HepG2 (cell line): ENCODE results near the gene PPP1R15A. TPM values are rescaled to one million over a fixed set of nuclear protein-coding genes. Genes with fewer than 3 reads are reported as not detected.

Source experiments
- CREM ChIP-seq, 2 experiments: sonication (generic) in 1 of 2; formaldehyde crosslinking in 1 of 2; IDR thresholded peaks; 2 replicates each; pipeline versions ENCODE4 v1.4.0 to v1.6.1; 2016 to 2020; ENCODE audit warnings: antibody characterized with exemption in 1 of 2, mild to moderate bottlenecking in 1 of 2, missing genetic modification reagents in 1 of 2
- CTCF ChIP-seq: sonication (generic); formaldehyde crosslinking; IDR thresholded peaks from 2 replicates; pipeline ENCODE4 v1.5.0; 2020; ENCODE audit warnings: mild to moderate bottlenecking, missing genetic modification reagents, moderate library complexity
- DPF2 ChIP-seq: sonication (generic); formaldehyde crosslinking; IDR thresholded peaks from 2 replicates; pipeline ENCODE4 v1.4.0; 2020; ENCODE audit warnings: mild to moderate bottlenecking, low read depth, missing genetic modification reagents, borderline replicate concordance
- HINFP ChIP-seq: sonication (generic); formaldehyde crosslinking; IDR thresholded peaks from 2 replicates; pipeline ENCODE4 v1.4.0; 2020; ENCODE audit warnings: low read depth, mild to moderate bottlenecking, missing genetic modification reagents
- HOXD1 ChIP-seq: sonication (generic); formaldehyde crosslinking; IDR thresholded peaks from 2 replicates; pipeline ENCODE4 v1.5.0; 2020; ENCODE audit warnings: missing genetic modification reagents
- MBD4 ChIP-seq: IDR thresholded peaks from 2 replicates; pipeline ENCODE4 v1.6.1; 2012; ENCODE audit warnings: low read length, inconsistent platforms, borderline replicate concordance
- MIER3 ChIP-seq: IDR thresholded peaks from 2 replicates; pipeline ENCODE4 v1.6.1; 2016; ENCODE audit warnings: missing compliant biosample characterization, borderline replicate concordance
- MYPOP ChIP-seq: sonication (generic); formaldehyde crosslinking; IDR thresholded peaks from 2 replicates; pipeline ENCODE4 v1.8.1; 2023; ENCODE audit warnings: mild to moderate bottlenecking, moderate library complexity, missing genetic modification reagents
- PHF21A ChIP-seq: sonication (generic); formaldehyde crosslinking; IDR thresholded peaks from 2 replicates; pipeline ENCODE4 v1.5.0; 2020; ENCODE audit warnings: mild to moderate bottlenecking, missing genetic modification reagents
- PRDM10 ChIP-seq: sonication (generic); formaldehyde crosslinking; IDR thresholded peaks from 2 replicates; pipeline ENCODE4 v1.4.0; 2020; ENCODE audit warnings: low read depth, missing genetic modification reagents
- PRPF4 ChIP-seq: fragments of 200-400 bp; formaldehyde crosslinking; IDR thresholded peaks from 2 replicates; pipeline ENCODE4 v1.6.1; 2016; ENCODE audit warnings: low read length, low read depth; ENCODE audit not compliant: poor library complexity, severe bottlenecking
- SETDB1 ChIP-seq: sonication (generic); formaldehyde crosslinking; IDR thresholded peaks from 2 replicates; pipeline ENCODE4 v1.5.1; 2020; ENCODE audit warnings: missing genetic modification reagents, mild to moderate bottlenecking, borderline replicate concordance
- SP1 ChIP-seq, 2 experiments: fragments of 450-650 bp in 1 of 2; sonication (generic) in 1 of 2; formaldehyde crosslinking in 1 of 2; IDR thresholded peaks; 2 replicates each; pipeline versions ENCODE4 v1.4.0 to v1.6.1; 2016 to 2020; ENCODE audit warnings: missing genetic modification reagents in 1 of 2
- THAP7 ChIP-seq: sonication (generic); formaldehyde crosslinking; IDR thresholded peaks from 2 replicates; pipeline ENCODE4 v1.8.1; 2023; ENCODE audit warnings: mild to moderate bottlenecking, missing genetic modification reagents
- WIZ ChIP-seq: sonication (generic); formaldehyde crosslinking; IDR thresholded peaks from 2 replicates; pipeline ENCODE4 v1.5.1; 2020; ENCODE audit warnings: mild to moderate bottlenecking, missing genetic modification reagents
- ZNF224 ChIP-seq: sonication (generic); formaldehyde crosslinking; IDR thresholded peaks from 2 replicates; pipeline ENCODE4 v1.5.0; 2020; ENCODE audit warnings: mild to moderate bottlenecking, missing genetic modification reagents
- ZNF275 ChIP-seq: sonication (generic); formaldehyde crosslinking; IDR thresholded peaks from 2 replicates; pipeline ENCODE4 v1.8.0; 2022; ENCODE audit warnings: missing genetic modification reagents, mild to moderate bottlenecking, inconsistent platforms, borderline replicate concordance
- polyA plus RNA-seq, 8 experiments: library from polyadenylated mRNA; depleted of rRNA in 3 of 8; stranded (reverse) in 7 of 8; unstranded in 1 of 8; fragments of >200 nt; fragmentation: Illumina TruSeq in 4 of 8; extraction: Trizol in 4 of 8; gene quantifications; 2 replicates each; pipeline versions ENCODE4 v1.2.1 to v1.2.3, GENCODE V29; 2011 to 2016; ENCODE audit warnings: low read depth in 4 of 8, missing spikeins in 1 of 8, mixed read lengths in 1 of 8; ENCODE audit not compliant: insufficient read depth in 1 of 8
- total RNA-seq, 5 experiments: library from RNA; depleted of rRNA; stranded (reverse); fragments of >200 nt; fragmentation: Illumina TruSeq; extraction: Trizol; gene quantifications; 2 replicates each; pipeline ENCODE4 v1.2.3, GENCODE V29; 2016; ENCODE audit warnings: low read depth in 1 of 5

Gene PPP1R15A
- total and polyA plus RNA-seq, 2 of the 13 experiments (the other 11 are each of a cell fraction or from before 2014, with no cell fraction given): 15.6 to 18.5 TPM

GRCh38 chr19:48899781-48900476 is 27.7 kb downstream of the PPP1R15A start, which contains the start of gene NUCB1 (continued):
- TF ChIP-seq DPF2 (CRISPR knock-in tag): no peak
- TF ChIP-seq PRDM10 (CRISPR knock-in tag): peak; percentile 51; the same call in 1 of the 2 replicates
- TF ChIP-seq ZNF275 (CRISPR knock-in tag): peak; percentile 77; the same call in 1 of the 2 replicates
- no peak for TF ChIP-seq WIZ (CRISPR knock-in tag)
- TF ChIP-seq SETDB1 (CRISPR knock-in tag): no peak
- peak; percentile 64; the same call in 1 of the 2 replicates for TF ChIP-seq MIER3 (CRISPR knock-in tag)
- peak; percentile 73; the same call in 1 of the 2 replicates for TF ChIP-seq ZNF224 (CRISPR knock-in tag)
- TF ChIP-seq CTCF (CRISPR knock-in tag): peak; percentile 41
- no peak for TF ChIP-seq SP1 (IDR thresholded peaks at IDR 0.05)
- TF ChIP-seq SP1 (CRISPR knock-in tag; IDR thresholded peaks at IDR 0.05): peak; percentile 90
- peak; percentile 94 for TF ChIP-seq CREM (IDR thresholded peaks at IDR 0.05)
- no peak for TF ChIP-seq CREM (CRISPR knock-in tag; IDR thresholded peaks at IDR 0.05)
- no peak for TF ChIP-seq THAP7 (CRISPR knock-in tag)
- no peak for TF ChIP-seq MBD4
- TF ChIP-seq HINFP (CRISPR knock-in tag): 0 out of 2 replicates have a peak, but pooled peaks have one; percentile 73
- peak; percentile 63; the same call in 1 of the 2 replicates for TF ChIP-seq MYPOP (CRISPR knock-in tag)
- peak; percentile 45; the same call in 1 of the 2 replicates for TF ChIP-seq PHF21A
- TF ChIP-seq HOXD1: peak; percentile 49; the same call in 1 of the 2 replicates
- no peak for TF ChIP-seq PRPF4
